ENCODE results near the gene SF3B3. TPM values are rescaled to one million over a fixed set of nuclear protein-coding genes. Genes with fewer than 3 reads are reported as not detected.
"Not testable (repeated sequence)": the region's sequence is repeated elsewhere in the genome, so short reads cannot be mapped to it uniquely, and the experiment has no call there.

SF3B3 gene
- total RNA-seq, 1 donor from 2014 or later: 83.5 TPM

DNA sequence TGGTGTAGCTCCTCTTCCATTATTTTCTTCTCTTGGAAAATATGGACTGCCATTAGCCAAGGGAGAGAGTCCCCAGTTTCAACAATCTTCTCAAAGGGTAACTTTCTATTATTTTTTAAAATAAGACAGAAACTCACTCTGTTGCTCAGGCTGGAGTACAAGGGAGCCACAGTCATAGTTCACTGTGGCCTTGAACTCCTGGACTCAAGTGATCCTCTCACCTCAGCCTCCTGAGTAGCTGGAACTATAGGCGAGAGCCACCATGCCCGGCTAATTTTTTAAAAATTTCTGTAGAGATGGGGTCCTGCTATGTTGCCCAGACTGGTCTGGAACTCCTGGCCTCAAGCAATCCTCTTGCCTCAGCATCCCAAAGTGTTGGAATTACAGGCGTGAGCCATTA is 13.4 kb upstream of the SF3B3 start:
- no peak overlapping the region for H3K9ac ChIP-seq (ENCODE audit: low read depth in 1 of 3, low read length in 3 of 3)
- H3K36me3 ChIP-seq (ENCODE audit: control insufficient read depth in 3 of 3, insufficient read depth in 3 of 3, low read length in 3 of 3): peaks cover 48 to 73% (median 53%) of the 10 kb centered on the region in 3 donors
- H3K27ac ChIP-seq (ENCODE audit: low read depth, low read length): no peak overlapping the region
- no peaks in the 10 kb centered on the region for H3K9me3 ChIP-seq (ENCODE audit: control insufficient read depth in 3 of 3, low read length in 3 of 3)
- no peaks in the 10 kb centered on the region for H3K27me3 ChIP-seq (ENCODE audit: control insufficient read depth in 3 of 3, insufficient read depth in 3 of 3, low read length in 3 of 3)
- H3K4me1 ChIP-seq (ENCODE audit: control insufficient read depth in 3 of 3, insufficient read depth in 3 of 3, low read length in 3 of 3): peaks cover 0 to 6% (median 0%) of the 10 kb centered on the region in 3 donors
- H3K4me3 ChIP-seq (ENCODE audit: low read length in 3 of 3): no peak overlapping the region

DNA sequence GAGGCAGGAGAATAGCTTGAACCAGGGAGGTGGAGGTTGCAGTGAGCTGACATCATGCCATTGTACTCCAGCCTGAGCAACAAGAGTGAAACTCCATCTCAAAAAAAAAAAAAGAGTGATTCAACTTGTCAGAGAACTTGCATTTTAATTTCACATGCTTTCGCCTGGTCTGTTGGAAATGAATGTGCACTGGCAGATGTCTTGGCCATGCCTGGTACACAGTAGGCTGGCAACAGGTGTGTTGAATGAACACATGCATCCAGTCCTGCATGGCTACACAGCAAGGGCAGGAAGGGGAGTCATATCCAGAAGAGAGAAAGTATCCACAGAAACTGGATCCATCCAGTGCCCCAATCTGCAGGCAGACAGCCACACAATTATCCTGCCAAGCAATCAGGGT is 11.8 kb upstream of the SF3B3 start:
- no peak overlapping the region for H3K27ac ChIP-seq (ENCODE audit: low read depth, low read length)
- H3K4me3 ChIP-seq (ENCODE audit: low read length in 3 of 3): no peak overlapping the region
- H3K27me3 ChIP-seq (ENCODE audit: control insufficient read depth in 3 of 3, insufficient read depth in 3 of 3, low read length in 3 of 3): no peaks in the 10 kb centered on the region
- no peak overlapping the region for H3K9ac ChIP-seq (ENCODE audit: low read depth in 1 of 3, low read length in 3 of 3)
- H3K9me3 ChIP-seq (ENCODE audit: control insufficient read depth in 3 of 3, low read length in 3 of 3): no peaks in the 10 kb centered on the region
- peaks cover 0 to 6% (median 0%) of the 10 kb centered on the region in 3 donors for H3K4me1 ChIP-seq (ENCODE audit: control insufficient read depth in 3 of 3, insufficient read depth in 3 of 3, low read length in 3 of 3)
- peaks cover 53 to 84% (median 65%) of the 10 kb centered on the region in 3 donors for H3K36me3 ChIP-seq (ENCODE audit: control insufficient read depth in 3 of 3, insufficient read depth in 3 of 3, low read length in 3 of 3)

DNA sequence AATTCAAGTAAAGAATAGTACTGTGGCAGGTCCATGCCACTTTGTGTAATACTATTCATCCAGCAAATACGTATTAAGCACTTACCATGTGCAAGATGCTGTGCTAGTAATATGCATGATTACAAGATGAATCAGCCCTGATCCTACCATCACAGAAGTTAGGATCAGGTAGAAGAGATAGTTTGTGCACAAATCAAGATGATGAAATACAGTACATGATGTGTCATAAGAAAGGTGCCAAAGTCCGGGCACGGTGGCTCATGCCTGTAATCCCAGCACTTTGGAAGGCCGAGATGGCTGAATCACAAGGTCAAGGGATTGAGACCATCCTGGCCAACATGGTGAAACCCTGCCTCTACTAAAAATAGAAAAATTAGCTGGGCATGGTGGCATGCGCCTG is 11.2 kb upstream of the SF3B3 start:
- peaks cover 0 to 6% (median 0%) of the 10 kb centered on the region in 3 donors for H3K4me1 ChIP-seq (ENCODE audit: control insufficient read depth in 3 of 3, insufficient read depth in 3 of 3, low read length in 3 of 3)
- peaks cover 56 to 85% (median 67%) of the 10 kb centered on the region in 3 donors for H3K36me3 ChIP-seq (ENCODE audit: control insufficient read depth in 3 of 3, insufficient read depth in 3 of 3, low read length in 3 of 3)
- H3K4me3 ChIP-seq (ENCODE audit: low read length in 3 of 3): no peak overlapping the region
- H3K9me3 ChIP-seq (ENCODE audit: control insufficient read depth in 3 of 3, low read length in 3 of 3): no peaks in the 10 kb centered on the region
- no peak overlapping the region for H3K27ac ChIP-seq (ENCODE audit: low read depth, low read length)
- no peaks in the 10 kb centered on the region for H3K27me3 ChIP-seq (ENCODE audit: control insufficient read depth in 3 of 3, insufficient read depth in 3 of 3, low read length in 3 of 3)
- no peak overlapping the region for H3K9ac ChIP-seq (ENCODE audit: low read depth in 1 of 3, low read length in 3 of 3)

DNA sequence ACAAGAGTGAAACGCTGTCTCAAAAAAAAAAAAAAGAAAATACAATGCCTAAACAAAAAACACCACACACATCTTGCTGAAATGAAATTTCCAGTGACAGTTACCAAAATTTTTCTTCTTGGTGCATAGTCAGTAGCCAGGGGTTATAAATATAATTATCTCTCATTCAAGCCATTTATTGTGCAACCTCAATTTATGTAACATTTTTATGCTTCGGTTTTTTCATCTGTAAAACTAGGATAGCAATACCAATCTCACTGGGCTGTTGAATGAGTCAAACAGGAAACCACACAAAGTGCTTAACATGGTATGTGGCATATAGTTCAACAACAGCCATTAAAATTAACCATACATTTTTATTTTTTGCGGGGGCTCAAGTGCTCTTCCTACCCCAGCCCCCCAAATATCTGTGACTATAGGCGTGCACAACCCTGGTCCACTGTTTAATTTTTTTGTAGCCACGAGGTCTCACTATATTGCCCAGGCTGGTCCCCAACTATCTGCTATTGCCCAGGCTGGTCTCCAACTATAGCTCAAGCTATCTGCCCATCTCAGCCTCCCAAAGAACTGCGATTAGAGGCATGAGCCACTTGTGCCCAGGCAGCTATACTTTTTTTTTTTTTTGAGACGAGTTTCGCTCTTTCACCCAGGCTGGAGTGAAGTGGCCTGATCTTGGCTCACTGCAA is 2.9 kb upstream of the SF3B3 start:
- H3K9me3 ChIP-seq (ENCODE audit: control insufficient read depth in 3 of 3, low read length in 3 of 3): no peaks in the 10 kb centered on the region
- no peaks in the 10 kb centered on the region for H3K27me3 ChIP-seq (ENCODE audit: control insufficient read depth in 3 of 3, insufficient read depth in 3 of 3, low read length in 3 of 3)
- peaks cover 14 to 19% (median 16%) of the 10 kb centered on the region in 3 donors for H3K4me1 ChIP-seq (ENCODE audit: control insufficient read depth in 3 of 3, insufficient read depth in 3 of 3, low read length in 3 of 3)
- H3K36me3 ChIP-seq (ENCODE audit: control insufficient read depth in 3 of 3, insufficient read depth in 3 of 3, low read length in 3 of 3): peaks cover 15 to 25% (median 16%) of the 10 kb centered on the region in 3 donors
- H3K9ac ChIP-seq (ENCODE audit: low read depth in 1 of 3, low read length in 3 of 3): no peak overlapping the region
- no peak overlapping the region for H3K27ac ChIP-seq (ENCODE audit: low read depth, low read length)
- no peak overlapping the region for H3K4me3 ChIP-seq (ENCODE audit: low read length in 3 of 3)

DNA sequence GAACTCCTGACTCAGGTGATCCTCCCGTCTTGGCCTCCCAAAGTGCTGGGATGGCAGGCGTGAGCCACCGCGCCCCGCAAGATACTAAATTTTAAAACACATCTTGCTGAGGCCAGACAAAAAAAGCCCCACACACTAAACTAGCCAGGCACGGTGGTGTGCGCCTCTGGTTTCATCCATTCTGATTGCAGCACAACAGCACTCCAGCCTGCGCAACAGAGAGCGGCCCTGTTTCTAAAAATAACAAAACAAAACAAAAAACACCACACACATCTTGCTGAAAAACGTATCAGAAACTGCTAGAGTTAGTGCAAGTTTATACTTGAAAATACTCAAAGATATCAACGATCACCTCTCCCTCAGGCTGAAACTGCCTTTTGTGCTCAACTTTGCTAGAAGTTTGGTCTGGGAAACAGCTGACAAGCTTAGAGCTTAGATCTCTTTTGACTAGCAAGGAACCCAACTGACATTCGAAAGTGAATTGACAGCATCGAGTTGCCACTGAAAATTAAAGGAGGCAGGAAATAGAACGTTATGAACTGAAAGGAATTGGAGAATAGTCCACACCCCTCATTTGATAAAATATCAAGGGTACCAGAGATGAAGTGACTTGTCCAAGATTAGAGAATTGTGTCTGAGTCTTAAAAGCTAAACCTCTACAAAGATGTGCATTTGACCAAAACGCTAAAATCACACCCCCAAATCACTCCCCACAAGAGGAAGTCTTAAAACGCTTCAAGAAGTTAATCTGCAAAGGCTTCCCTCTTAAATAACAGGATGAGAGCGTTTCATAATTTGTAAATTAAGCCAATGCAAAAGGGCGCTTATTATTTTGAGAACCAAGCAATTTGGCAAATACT is 1.2 kb upstream of the SF3B3 start:
- H3K27ac ChIP-seq (ENCODE audit: low read depth, low read length): peak overlapping the region; percentile 88
- H3K36me3 ChIP-seq (ENCODE audit: control insufficient read depth in 3 of 3, insufficient read depth in 3 of 3, low read length in 3 of 3): peaks cover 12 to 16% (median 12%) of the 10 kb centered on the region in 3 donors
- H3K9ac ChIP-seq (ENCODE audit: low read depth in 1 of 3, low read length in 3 of 3): peak overlapping the region; percentile 97 to 98 (median 98)
- H3K27me3 ChIP-seq (ENCODE audit: control insufficient read depth in 3 of 3, insufficient read depth in 3 of 3, low read length in 3 of 3): no peaks in the 10 kb centered on the region
- no peaks in the 10 kb centered on the region for H3K9me3 ChIP-seq (ENCODE audit: control insufficient read depth in 3 of 3, low read length in 3 of 3)
- H3K4me3 ChIP-seq (ENCODE audit: low read length in 3 of 3): peak overlapping the region; percentile 78 to 100 (median 98)
- peaks cover 14 to 29% (median 24%) of the 10 kb centered on the region in 3 donors for H3K4me1 ChIP-seq (ENCODE audit: control insufficient read depth in 3 of 3, insufficient read depth in 3 of 3, low read length in 3 of 3)

DNA sequence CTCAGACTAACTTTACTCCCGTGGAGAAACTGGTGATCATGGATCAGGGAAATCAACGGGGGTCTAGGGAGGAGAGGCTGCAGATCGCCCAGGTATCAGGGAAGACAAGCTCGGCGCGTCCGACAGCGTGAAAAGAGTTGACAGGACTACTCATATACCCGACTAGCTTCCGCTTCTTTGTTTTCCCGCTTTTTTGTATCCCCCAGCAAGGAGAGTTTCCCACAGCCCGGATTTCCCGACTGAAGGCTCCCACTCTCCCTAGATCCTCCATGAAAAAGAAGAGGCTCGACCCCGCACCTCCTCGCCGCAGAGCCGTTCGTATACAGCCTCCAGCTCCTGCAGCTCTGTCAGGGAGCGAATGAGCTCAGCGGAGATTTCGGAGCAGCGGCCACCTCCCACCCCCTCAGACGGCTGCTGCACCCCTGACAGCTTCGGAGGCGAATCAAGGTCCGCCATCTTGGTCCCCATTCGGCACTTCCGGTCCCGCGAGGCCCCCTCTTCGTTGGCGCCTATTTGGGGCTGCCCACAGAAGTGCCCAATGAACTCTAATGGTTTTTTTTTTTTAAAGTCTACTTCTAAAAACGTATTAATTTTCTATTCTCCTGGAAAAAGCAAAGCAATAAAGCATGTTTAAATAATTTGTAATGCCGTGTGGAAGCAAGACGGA is 407 bp upstream of the SF3B3 start, which contains the start of gene COG4:
COG4 (minus strand) TSS at position 479 of the 667 bp plus-strand sequence; CDS start at position 468, 11 bp downstream.
- Histone ChIP-seq H3K4me1 (ENCODE audit: control insufficient read depth in 3 of 3, insufficient read depth in 3 of 3, low read length in 3 of 3) (peaks cover 14 to 30% (median 24%) of the 10 kb centered on the region in 3 donors), H3K36me3 (ENCODE audit: control insufficient read depth in 3 of 3, insufficient read depth in 3 of 3, low read length in 3 of 3) (peaks cover 9 to 12% (median 11%) of the 10 kb centered on the region in 3 donors), H3K27ac (ENCODE audit: low read depth, low read length) (peak within 1 kb of the TSS; percentile 88), H3K4me3 (ENCODE audit: low read length in 3 of 3) (peak within 1 kb of the TSS; percentile 78 to 100 (median 98)), H3K9ac (ENCODE audit: low read depth in 1 of 3, low read length in 3 of 3) (peak within 1 kb of the TSS; percentile 97 to 98 (median 98)), H3K9me3 (ENCODE audit: control insufficient read depth in 3 of 3, low read length in 3 of 3) (no peaks in the 10 kb centered on the region), H3K27me3 (ENCODE audit: control insufficient read depth in 3 of 3, insufficient read depth in 3 of 3, low read length in 3 of 3) (no peaks in the 10 kb centered on the region)

DNA sequence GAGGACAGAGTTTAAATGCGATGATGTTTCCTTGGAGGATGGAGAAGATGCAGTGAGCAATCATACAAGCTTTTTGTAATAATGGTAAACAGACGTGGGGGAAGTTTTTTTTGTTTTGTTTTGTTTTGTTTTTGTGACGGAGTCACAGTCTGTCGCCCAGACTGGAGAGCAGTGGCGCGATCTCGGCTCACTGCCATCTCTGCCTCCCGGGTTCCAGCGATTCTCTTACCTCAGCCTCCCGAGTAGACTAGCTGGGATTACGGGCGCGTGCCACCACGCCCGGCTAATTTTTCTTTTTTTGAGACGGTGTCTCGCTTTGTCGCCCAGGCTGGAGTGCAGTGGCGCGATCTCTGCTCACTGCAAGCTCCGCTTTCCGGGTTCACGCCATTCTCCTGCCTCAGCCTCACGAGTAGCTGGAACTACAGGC is 796 bp downstream of the SF3B3 start:
- peaks cover 21 to 39% (median 35%) of the 10 kb centered on the region in 3 donors for H3K4me1 ChIP-seq (ENCODE audit: control insufficient read depth in 3 of 3, insufficient read depth in 3 of 3, low read length in 3 of 3)
- H3K27me3 ChIP-seq (ENCODE audit: control insufficient read depth in 3 of 3, insufficient read depth in 3 of 3, low read length in 3 of 3); H3K9me3 ChIP-seq (ENCODE audit: control insufficient read depth in 3 of 3, low read length in 3 of 3): not testable (repeated sequence)
- H3K27ac ChIP-seq (ENCODE audit: low read depth, low read length): peak overlapping the region; percentile 88
- H3K36me3 ChIP-seq (ENCODE audit: control insufficient read depth in 3 of 3, insufficient read depth in 3 of 3, low read length in 3 of 3): peaks cover 12 to 19% (median 15%) of the 10 kb centered on the region in 3 donors
- peak overlapping the region; percentile 97 to 98 (median 98) for H3K9ac ChIP-seq (ENCODE audit: low read depth in 1 of 3, low read length in 3 of 3)
- H3K4me3 ChIP-seq (ENCODE audit: low read length in 3 of 3): peak overlapping the region; percentile 78 to 100 (median 98)

DNA sequence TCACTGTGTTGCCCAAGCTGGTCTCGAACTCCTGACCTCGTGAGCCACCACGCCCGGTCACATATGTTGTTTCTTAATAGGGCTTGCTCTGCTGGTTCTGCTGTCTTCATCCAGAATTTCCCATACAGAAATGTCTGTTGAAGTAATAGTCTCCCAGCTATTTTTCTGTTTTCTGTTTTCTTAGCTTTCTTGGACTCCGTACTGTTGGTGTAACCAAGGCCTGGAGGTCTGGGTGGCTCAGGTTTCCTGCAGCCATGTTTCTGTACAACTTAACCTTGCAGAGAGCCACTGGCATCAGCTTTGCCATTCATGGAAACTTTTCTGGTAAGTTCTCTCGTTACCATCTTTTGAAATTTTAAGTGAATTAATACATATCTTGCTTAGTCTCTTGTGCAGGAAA is 2.8 kb downstream of the SF3B3 start:
- H3K27ac ChIP-seq (ENCODE audit: low read depth, low read length): no peak overlapping the region
- H3K4me1 ChIP-seq (ENCODE audit: control insufficient read depth in 3 of 3, insufficient read depth in 3 of 3, low read length in 3 of 3): peaks cover 21 to 37% (median 35%) of the 10 kb centered on the region in 3 donors
- H3K27me3 ChIP-seq (ENCODE audit: control insufficient read depth in 3 of 3, insufficient read depth in 3 of 3, low read length in 3 of 3): no peaks in the 10 kb centered on the region
- no peaks in the 10 kb centered on the region for H3K9me3 ChIP-seq (ENCODE audit: control insufficient read depth in 3 of 3, low read length in 3 of 3)
- peaks cover 15 to 31% (median 27%) of the 10 kb centered on the region in 3 donors for H3K36me3 ChIP-seq (ENCODE audit: control insufficient read depth in 3 of 3, insufficient read depth in 3 of 3, low read length in 3 of 3)
- H3K4me3 ChIP-seq (ENCODE audit: low read length in 3 of 3): no peak overlapping the region
- no peak overlapping the region for H3K9ac ChIP-seq (ENCODE audit: low read depth in 1 of 3, low read length in 3 of 3)

DNA sequence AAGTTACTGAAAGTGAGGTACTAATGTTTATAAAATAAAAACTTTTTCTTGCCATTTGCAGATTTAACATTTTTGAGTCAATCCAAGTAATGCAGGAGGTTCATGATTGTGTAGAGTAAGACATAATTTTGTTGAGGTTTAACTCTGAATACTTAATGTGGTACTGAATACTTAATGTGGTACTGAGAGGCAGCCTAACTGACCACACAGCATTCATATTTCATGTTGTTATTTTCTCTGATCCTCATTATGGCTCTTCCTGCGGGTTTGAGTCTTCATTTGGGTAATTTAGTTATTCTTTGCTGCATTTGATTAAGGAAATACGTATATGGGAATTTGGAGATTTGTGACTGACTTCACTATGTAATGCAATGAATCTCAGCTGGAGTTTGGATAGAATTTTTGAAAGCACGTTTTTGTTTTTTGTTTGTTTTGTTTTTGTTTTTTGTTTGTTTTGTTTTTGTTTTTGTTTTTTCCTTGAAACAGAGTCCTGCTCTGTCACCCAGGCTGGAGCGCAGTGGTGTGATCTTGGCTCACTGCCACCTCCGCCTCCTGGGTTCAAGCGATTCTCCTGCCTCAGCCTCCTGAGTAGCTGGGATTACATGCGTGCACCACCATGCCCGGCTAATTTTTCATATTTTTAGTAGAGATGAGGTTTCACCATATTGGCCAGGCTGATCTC is 3.8 kb downstream of the SF3B3 start:
- Histone ChIP-seq H3K27ac (ENCODE audit: low read depth, low read length) (no peak overlapping the region), H3K9me3 (ENCODE audit: control insufficient read depth in 3 of 3, low read length in 3 of 3) (no peaks in the 10 kb centered on the region), H3K4me3 (ENCODE audit: low read length in 3 of 3) (no peak overlapping the region), H3K27me3 (ENCODE audit: control insufficient read depth in 3 of 3, insufficient read depth in 3 of 3, low read length in 3 of 3) (no peaks in the 10 kb centered on the region), H3K36me3 (ENCODE audit: control insufficient read depth in 3 of 3, insufficient read depth in 3 of 3, low read length in 3 of 3) (peaks cover 23 to 39% (median 35%) of the 10 kb centered on the region in 3 donors), H3K4me1 (ENCODE audit: control insufficient read depth in 3 of 3, insufficient read depth in 3 of 3, low read length in 3 of 3) (peaks cover 17 to 33% (median 29%) of the 10 kb centered on the region in 3 donors), H3K9ac (ENCODE audit: low read depth in 1 of 3, low read length in 3 of 3) (no peak overlapping the region)
